Fibroblast of skin of back (primary cell): Measurements from ENCODE around the gene SEPHS1. TPM values are rescaled to one million over a fixed set of nuclear protein-coding genes. Genes with fewer than 3 reads are reported as not detected.
"Not testable (repeated sequence)": the region's sequence is repeated elsewhere in the genome, so short reads cannot be mapped to it uniquely, and the experiment has no call there.

Source experiments
- DNase-seq: peaks from one replicate; pipeline ENCODE4 v3.0.0-alpha.2; 2013
- polyA plus RNA-seq, 2 experiments: library from polyadenylated mRNA; unstranded; fragments of 120-200 nt; gene quantifications; one replicate each; pipeline ENCODE4 v1.2.1, GENCODE V29; 2013; ENCODE audit not compliant: insufficient read length in 2 of 2

The SEPHS1 gene, protein sequence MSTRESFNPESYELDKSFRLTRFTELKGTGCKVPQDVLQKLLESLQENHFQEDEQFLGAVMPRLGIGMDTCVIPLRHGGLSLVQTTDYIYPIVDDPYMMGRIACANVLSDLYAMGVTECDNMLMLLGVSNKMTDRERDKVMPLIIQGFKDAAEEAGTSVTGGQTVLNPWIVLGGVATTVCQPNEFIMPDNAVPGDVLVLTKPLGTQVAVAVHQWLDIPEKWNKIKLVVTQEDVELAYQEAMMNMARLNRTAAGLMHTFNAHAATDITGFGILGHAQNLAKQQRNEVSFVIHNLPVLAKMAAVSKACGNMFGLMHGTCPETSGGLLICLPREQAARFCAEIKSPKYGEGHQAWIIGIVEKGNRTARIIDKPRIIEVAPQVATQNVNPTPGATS
- polyA plus RNA-seq (2013, experiment 1 of 2; ENCODE audit: insufficient read length): 78.0 TPM
- polyA plus RNA-seq (2013, experiment 2 of 2; ENCODE audit: insufficient read length): 34.0 TPM

DNA sequence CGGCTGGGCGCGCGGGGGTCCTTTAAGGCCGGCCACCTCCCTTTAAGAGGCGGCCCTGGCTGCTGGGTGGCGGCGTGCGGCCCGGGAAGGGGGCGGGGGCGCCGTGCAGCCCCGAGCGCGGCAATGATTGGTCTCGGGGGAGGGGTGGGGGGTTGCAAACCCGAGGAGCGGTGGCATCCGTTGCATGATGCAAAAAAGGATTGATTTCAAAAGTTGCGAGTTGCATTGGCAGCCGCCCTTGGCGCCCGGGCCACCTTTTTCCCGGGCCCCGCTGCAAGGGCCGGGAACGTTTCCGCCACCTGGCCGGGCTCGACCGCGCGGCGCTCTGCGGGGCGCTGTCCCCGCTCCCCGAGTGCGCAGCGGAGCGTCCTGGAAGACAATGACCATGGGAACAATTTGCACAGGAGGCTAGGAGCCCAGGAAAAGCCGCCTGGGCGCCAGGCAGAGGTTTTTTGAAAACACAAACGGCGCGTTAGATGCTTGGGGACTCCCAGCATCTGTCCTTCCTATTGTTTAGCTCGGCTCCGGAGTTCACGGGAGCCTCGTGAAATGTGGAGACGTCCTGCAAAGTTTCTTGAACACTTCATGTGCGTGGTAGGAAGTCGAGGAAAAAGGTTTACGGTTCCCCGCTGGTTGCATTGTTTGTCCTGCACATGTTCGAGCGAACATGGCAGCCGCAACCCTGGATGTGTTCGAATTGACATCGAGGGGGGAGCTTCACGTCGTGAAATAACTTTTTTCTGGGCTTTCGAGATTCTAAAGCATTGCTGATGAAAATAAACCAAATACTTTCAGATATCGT lies at the start of gene SEPHS1:
SEPHS1 (minus strand) TSS at position 78 of the 802 bp plus-strand sequence. CDS start 3,343 bp downstream, outside the sequence.
- peak; percentile 83 for DNase-seq

DNA sequence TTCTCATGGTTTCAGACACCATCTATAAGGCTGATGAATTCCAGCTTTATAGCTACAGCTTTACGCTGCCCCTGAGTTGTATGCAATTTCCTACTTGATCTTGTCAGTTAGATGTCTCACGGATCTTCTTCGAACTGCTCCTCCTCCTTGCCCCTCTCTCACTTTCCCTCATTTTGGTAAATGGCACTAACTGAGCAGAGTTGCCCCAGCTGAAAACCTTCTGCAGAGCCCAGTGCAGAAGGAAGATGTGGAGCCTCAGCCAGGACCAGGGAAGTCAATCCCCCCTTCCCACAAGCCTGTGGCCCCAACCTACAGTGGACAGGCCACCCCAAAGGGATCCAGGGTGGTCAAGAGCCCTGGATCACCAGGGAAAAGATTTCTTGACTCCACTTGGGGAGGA lies 49.0 kb upstream of the SEPHS1 start:
- no peak for DNase-seq

DNA sequence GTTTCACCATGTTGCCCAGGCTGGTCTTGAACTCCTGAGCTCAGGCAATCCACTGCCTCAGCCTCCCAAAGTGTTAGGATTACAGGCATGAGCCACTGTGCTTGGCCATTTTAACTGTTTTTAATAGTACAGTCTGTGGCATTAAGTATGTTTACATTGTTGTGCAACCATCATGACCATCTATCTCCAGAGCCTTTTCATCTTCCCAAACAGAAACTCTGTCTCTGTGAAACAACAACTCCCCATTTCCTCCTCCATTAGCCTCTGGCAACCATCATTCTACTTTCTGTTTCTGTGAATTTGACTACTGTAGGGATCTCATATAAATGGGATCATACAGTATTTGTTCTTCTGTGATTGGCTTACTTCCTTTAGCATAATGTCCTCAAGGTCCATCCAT lies 48.3 kb upstream of the SEPHS1 start:
- no peak for DNase-seq

DNA sequence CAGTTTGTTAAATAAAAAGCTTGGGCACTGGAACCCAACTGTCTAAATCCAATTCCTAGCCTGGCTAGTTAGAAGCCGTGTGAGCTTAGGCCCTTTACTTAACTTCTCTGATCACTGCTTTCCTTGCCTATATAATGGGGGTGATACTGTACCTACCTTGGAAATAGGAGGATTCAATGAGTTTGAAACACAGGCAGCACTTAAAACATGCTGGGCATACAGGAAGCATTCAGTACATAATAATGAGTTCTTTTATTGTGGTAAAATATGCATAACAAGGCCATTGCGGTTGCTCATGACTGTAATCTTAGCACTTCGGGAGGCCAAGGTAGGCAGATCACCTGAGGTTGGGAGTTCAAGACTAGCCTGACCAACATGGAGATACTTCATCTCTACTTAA lies 47.4 kb upstream of the SEPHS1 start:
- no peak for DNase-seq

DNA sequence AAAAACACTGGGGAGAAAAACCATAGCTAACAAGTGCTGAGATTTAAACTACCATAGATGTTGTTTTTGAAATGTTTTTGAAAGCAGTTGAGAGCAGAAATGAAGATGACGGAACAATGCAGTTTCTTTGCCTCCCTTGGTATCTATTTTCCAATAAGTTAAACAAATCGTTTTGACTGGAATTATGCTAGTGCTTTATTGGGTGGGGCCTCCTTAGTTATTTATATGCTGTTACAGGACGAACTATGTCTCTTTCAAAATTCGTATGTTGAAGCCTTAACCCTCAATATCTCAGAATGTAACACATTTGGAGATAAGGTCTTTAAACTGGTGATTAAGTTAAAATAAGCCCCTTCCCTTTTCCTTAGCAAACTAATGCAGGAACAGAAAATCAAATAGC lies 45.5 kb upstream of the SEPHS1 start:
- no peak for DNase-seq

DNA sequence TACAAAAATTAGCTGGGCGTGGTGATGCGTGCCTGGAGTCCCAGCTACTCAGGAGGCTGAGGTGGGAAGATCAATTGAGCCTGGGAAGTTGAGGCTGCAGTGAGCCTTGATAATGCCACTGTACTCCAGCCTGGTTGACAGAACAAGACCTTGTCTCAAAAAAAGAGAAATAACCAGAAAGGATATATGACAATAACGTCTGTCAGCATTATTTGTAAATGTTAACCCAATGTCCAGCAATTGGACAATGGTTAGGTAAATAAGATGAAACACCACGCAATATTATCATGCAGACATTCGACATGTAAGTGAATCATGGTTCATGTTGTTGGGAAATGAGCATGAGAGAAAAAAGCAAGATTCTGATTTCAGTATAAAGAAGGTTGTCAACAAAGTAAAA lies 44.6 kb upstream of the SEPHS1 start:
- no peak for DNase-seq

DNA sequence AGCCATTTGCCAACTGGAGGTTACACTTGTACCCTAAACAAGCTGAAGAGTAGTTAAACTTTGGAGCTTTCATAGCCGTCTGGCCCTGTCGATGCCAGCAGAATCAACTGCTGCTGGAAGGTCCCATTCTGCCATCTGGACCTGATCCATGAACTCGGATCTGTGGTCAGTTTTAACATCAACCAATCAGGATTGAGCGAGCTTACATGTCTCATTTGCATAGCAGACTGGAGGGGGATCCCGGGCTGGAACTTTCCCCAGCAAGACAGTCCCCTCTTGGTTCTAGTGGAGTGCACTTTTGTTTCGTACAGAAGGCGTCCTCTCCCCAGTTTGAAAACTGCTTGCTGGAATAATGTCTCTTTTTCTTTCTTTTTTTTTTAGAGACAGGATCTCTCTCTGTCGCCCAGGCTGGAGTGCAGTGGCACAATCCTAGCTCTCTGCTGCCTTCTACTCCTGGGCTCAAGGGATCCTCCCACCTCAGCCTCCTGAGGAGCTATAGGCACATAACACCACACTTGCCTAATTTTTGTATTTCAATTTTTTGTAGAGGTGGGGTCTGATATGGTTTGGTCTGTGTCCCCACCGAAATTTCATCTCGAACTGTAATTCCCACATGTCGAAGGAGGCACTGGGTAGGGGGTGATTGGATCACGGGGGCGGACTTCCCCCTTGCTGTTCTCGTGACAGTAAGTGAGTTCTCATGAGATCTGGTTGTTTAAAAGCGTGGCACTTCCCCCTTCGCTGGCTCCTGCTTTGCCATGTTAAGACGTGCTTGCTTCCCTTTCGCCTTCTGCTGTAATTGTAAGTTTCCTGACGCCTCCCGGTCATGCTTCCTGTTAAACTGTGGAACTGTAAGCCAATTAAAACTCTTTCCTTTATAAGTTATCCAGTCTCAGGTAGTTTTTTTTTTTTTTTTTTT lies 42.8 kb upstream of the SEPHS1 start:
- DNase-seq: no peak

DNA sequence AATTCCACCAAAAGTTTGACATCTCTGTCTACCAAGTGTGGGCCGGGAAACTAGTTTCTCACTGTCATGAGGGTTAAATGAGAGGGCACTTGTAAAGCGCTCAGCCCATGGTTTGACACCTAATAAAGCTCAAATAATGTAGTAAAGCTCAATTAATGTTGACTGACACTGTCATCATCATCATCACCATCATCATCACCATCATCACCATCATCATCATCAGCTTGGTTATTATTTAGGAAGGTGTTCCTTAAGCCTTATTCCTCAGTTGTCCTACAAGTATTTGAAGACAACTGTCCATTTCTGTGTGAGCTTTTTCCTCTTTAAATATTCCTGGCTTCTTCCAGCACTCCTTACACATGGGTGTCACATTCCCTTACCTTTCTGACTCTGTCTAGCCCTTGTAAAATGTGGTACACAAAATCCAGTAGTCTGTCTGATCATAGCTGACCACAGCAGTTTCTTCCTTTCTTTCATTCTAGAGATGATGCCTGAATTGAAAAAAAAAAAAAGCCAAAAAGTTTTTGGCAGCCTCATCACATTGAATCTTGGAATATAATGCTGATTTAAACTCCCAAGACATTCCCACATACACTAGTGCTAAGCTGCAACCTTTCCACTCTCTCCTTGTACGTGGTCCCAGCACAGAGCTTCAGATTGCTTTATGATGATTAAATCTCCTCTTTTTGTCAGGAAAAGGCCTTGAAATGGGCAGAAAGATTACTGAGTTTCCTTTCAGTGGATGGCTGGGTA lies 40.6 kb upstream of the SEPHS1 start:
- no peak for DNase-seq

DNA sequence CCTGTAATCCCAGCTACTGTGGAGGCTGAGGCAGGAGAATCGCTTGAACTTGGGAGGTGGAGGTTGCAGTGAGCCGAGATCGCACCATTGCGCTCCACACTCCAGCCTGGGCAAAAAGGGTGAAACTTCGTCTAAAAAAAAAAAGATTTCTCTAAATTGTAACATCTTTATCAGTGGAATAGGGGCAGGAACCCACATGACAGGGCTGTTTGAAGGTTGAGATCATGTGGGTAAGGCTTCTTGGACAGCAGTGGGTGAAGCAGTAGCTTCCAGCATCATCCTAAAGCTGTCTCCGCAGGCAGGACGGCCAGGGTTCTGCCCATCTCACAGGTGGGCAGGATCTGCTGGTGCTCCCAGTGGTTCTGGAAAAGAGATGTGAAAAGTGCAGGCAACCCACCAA lies 37.9 kb upstream of the SEPHS1 start:
- DNase-seq: no peak

DNA sequence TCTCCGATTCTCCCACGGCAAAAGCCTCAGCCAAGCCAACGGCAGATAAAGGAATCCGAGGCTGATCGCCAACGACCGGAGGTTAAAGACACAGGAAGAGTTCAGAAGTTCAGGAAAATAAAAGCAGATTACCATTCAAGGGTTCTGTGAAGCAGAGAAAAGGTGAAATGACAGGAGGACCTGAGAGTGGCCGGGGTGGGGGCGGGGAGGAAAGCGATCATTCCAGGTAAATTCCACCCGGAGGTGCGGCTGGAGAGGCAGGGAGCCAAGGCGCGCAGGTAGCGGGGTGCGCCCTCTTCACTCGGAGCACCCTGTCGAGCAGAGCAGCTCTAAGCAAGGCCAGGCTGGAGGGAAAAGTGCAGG lies 35.3 kb upstream of the SEPHS1 start:
- no peak for DNase-seq

DNA sequence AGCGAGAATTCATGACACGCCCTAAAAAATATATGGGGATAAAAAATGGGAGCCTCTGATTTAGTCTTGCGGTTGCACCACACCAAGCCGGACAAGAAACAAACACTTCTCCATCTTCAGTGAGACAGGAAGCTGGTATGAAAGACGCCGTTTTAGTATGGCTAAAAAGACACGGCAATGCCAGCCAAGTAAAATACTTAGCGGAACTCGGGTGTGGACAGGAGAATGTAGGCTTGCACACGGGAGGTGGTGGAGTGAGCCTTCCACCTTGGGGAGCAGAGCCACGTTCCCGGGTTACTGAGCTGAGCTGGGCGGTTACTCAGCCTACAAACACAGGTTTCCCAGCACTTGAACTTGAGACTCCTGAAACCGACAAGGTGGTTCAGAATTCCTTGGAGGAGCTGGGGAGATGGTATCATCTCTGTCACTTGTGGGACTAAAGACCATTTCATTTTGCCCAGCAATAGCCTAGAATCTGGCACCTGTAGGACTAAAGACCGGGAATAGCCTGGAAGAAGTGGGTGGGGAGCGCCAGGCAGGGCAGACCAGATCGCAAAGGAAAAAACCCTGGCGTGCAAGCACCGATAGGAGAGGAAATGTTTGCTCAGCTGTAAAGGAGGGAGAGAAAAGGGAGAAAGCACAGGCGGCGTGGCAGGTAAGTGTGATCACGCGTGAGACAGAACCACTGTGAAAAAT lies 34.8 kb upstream of the SEPHS1 start:
- no peak for DNase-seq

DNA sequence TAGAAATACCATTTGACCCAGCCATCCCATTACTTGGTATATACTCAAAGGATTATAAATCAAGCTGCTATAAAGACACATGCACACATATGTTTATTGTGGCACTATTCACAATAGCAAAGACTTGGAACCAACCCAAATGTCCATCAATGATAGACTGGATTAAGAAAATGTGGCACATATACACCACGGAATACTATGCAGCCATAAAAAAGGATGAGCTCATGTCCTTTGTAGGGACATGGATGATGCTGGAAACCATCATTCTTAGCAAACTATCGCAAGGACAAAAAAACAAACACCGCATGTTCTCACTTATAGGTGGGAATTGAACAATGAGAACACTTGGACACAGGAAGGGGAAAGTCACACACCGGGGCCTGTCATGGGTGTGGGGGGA lies 31.0 kb upstream of the SEPHS1 start:
- DNase-seq: not testable (repeated sequence)

DNA sequence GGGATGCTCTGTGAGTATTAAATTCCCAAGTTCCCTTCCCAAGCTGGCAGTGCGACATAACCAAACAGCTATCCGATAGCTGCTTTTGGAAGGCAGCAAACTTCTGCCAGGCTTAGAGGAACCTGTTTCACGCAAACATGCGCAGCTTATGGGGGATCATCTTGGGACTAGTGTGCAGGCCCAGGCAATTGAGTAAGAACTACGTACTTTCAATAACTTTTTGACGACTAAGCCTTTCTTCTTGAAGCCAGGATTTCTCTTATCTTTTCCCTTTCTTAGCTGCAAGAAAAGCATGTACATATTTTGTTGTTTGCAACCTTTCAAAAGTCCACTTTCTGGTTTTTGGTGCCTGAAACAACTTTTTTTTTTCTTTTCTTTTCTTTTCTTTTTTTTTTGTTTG lies 28.7 kb upstream of the SEPHS1 start:
- DNase-seq: no peak

DNA sequence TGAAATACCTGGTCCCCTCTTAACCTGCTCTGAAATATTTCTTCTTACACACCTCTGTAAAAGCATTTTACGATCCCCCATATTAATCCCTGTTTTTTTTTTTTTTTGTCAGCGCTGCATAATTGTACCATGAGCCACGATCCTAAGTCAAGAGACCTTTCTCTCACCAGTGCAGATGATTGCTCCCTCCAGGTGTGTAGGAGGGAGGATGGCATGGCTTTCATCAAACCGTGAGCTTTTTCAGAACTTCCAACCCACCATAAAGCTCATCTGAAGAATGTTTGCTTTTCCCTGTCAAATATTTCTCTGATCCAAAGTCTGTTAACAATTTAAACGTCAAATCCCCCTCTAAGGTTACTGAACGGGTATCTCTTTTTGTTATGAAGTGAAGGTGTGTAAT lies 28.2 kb upstream of the SEPHS1 start:
- no peak for DNase-seq

DNA sequence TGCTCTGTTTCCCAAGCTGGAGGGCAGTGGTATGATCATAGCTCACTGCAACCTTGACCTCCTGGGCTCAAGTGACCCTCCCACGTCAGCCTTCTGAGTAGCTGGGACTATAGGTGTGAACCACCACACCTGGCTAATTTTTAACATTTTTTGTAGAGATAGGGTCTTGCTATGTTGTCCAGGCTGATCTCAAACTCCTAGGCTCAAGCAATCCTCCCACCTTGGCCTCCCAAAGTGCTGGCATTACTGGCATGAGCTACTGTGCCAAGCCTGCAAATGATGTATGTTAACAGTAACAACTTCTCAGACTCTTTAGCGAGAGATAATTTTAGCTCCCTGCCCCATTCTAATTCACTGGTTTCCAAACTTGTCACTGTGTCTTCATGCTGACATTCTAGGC lies 27.7 kb upstream of the SEPHS1 start:
- no peak for DNase-seq

DNA sequence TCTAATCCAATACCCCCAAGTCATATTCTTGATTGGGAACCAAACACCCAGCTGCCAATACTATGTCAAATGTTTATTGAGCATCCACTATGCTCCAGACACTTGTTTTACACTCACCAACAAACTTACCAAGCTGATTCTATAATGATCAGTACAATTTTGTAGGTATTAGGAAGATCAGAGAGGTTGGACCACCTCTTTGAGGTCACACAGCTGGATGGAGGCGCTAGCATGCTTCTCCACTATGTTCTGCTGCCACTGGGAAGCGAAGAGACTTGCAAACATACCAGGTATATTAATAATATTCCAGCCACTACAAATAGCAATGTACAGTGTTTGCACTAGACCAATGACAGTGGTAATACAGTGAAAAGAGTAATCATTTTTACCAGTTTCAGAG lies 25.6 kb upstream of the SEPHS1 start:
- DNase-seq: no peak

DNA sequence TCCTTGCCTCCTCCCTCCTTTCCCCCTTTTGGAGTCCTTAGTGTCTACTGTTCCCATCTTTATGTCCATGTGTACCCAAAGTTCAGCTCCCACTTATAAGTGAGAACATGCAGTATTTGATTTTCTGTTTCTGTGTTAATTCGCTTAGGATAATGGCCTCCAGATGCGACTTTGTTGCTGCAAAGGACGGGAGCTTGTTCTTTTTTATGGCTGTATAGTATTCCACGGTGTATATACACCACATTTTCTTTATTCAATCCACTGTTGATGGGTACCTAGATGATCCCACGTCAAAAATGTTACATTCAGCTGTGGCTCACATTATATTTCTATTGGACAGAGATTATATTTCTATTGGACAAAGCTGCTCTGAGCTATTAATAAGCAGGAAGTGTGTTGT lies 24.4 kb upstream of the SEPHS1 start:
- no peak for DNase-seq

DNA sequence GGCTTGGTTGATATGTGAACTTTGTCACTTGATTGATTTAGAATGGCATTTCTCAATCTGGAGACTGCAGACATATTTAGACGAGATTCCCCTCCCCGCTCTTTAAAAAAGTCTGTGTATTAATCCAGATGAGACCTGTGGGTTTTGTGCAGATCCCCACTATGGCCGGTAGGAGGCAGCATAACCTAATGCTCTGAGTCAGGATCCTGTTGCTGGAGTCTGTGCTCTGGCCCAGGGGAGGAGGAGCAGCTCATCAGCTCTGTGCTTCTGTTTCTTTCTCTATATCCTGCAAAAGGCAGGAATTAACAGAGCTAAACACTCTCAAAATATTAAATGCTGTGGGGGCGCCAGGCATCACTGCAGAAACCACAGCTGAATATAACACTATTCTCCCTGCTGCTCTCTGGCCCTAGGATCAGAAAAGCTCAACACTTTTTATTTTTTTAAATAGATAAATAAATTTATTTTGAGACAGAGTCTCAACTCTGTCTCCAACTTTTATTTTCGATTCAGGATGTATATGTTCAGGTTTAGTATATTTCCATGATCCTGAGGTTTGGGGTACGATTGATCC lies 23.9 kb upstream of the SEPHS1 start:
- DNase-seq: peak; percentile 81

DNA sequence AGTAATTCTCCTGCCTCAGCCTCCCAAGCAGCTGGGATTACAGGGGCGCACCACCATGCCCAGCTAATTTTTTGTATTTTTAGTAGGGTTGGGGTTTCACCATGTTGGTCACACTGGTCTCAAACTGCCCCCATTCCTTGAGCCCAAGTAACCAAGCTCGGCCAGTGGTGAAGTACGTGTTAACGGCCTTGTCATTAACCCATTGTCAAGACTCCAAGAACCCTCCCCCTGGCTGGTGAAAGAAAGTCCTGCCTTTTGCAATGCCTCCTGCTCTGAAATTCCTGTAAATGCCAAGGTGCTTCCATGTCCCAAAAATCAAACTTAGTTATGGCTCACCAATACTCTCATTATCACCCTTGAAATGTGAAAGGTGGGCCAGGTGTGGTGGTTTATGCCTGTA lies 18.8 kb upstream of the SEPHS1 start:
- no peak for DNase-seq

DNA sequence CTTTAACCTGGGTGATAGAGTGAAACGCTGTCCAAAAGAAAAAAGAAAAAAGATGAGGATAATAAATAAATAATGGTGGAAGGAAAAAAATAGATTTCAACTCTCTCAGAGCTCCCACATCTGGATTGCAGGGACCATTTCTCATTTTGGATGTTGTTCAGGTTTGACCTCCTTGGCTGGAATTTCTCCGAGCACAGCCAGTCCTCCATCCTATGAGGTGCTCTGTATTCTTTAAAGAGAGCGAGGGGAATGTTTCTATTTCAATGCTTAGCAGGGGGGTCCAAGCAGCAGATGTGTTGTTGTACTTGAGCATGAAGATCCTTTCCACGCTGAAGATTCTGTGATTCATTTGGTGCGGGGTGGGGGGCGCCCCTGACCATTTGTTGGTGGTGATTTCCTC lies 17.7 kb upstream of the SEPHS1 start:
- no peak for DNase-seq

DNA sequence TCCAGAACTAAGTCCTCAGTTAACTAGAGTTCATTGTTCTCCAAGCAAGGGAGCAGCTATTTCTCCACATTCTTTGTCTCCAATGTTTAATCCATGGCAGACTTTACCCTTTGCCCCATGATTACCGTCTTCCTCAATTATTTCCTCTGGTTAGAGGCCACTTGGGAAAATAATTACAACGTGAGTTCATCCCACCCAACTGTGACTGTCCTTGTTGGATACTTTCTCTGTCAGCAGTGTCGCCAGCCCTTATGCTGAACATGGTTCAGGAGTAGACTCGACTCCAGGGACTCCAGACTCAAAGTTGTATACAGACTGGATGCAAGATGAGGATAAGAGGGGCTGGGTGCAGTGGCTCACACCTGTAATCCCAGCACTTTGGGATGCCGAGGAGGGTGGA lies 17.1 kb upstream of the SEPHS1 start:
- DNase-seq: no peak
